SK-N-SH (cell line): Measurements from ENCODE around the gene PALM.

ENCODE experiments used
- CTCF ChIP-seq: fragments of 200-600 bp; sonication (generic); IDR thresholded peaks from 2 replicates; pipeline ENCODE4 v1.6.1; 2017; ENCODE audit warnings: antibody characterized with exemption, mild to moderate bottlenecking, moderate library complexity
- GATA2 ChIP-seq: sonication (generic); formaldehyde crosslinking; IDR thresholded peaks from 2 replicates; pipeline ENCODE4 v1.5.0; 2020; ENCODE audit warnings: mild to moderate bottlenecking, missing genetic modification reagents

GRCh38 chr19:695352-695949 is 13.3 kb upstream of the PALM start, which contains the start of gene PRSS57:
- TF ChIP-seq CTCF (no peak), GATA2 (CRISPR knock-in tag) (no peak)
